GM18499 (cell line): ENCODE measurements around the gene LRPPRC.
"Not testable (repeated sequence)": the region's sequence is repeated elsewhere in the genome, so short reads cannot be mapped to it uniquely, and the experiment has no call there.

Experiments used
- ATAC-seq: cut with Tn5 transposase; IDR thresholded peaks from one replicate; pipeline ENCODE4 v1.9.1; 2021; ENCODE audit warnings: moderate number of reproducible peaks; ENCODE audit not compliant: insufficient read depth, unreplicated experiment

LRPPRC gene

GRCh38 chr2:43925431-43925830, 70.4 kb downstream of the LRPPRC start:
- ATAC-seq, result no peak

GRCh38 chr2:43924463-43924862, 71.3 kb downstream of the LRPPRC start:
- no peak for ATAC-seq

- ATAC-seq, result not testable (repeated sequence)
Measured at GRCh38 chr2:43911136-43911790, 84.5 kb downstream of the LRPPRC start.

GRCh38 chr2:43906448-43907109, 89.2 kb downstream of the LRPPRC start:
- ATAC-seq, result no peak

- no peak for ATAC-seq
Measured at GRCh38 chr2:43905871-43906270, 89.9 kb downstream of the LRPPRC start.

GRCh38 chr2:43905371-43905803, 90.4 kb downstream of the LRPPRC start:
- no peak for ATAC-seq

GRCh38 chr2:43899589-43899988, 96.2 kb downstream of the LRPPRC start:
- no peak for ATAC-seq

- ATAC-seq, result no peak
Measured at GRCh38 chr2:43898838-43899346, 96.9 kb downstream of the LRPPRC start.

- ATAC-seq, result no peak
Measured at GRCh38 chr2:43898134-43898837, 97.5 kb downstream of the LRPPRC start.

- no peak for ATAC-seq
Measured at GRCh38 chr2:43897492-43897891, 98.3 kb downstream of the LRPPRC start.

GRCh38 chr2:43896906-43897305, 98.9 kb downstream of the LRPPRC start:
- no peak for ATAC-seq

GRCh38 chr2:43894743-43895142, 101.0 kb downstream of the LRPPRC start:
- no peak for ATAC-seq

- no peak for ATAC-seq
Measured at GRCh38 chr2:43890855-43891254, 104.9 kb downstream of the LRPPRC start.

- no peak for ATAC-seq
Measured at GRCh38 chr2:43889416-43889815, 106.4 kb downstream of the LRPPRC start.

- ATAC-seq, result no peak
Measured at GRCh38 chr2:43887176-43887575, 108.6 kb downstream of the LRPPRC start.

GRCh38 chr2:43885132-43885632, 110.6 kb downstream of the LRPPRC start:
- no peak for ATAC-seq

- ATAC-seq, result no peak
Measured at GRCh38 chr2:43884689-43885088, 111.1 kb downstream of the LRPPRC start.

GRCh38 chr2:43882312-43882711, 113.5 kb downstream of the LRPPRC start:
- no peak for ATAC-seq

- no peak for ATAC-seq
Measured at GRCh38 chr2:43880952-43881351, 114.8 kb downstream of the LRPPRC start.

- ATAC-seq, result no peak
Measured at GRCh38 chr2:43880471-43880870, 115.3 kb downstream of the LRPPRC start.

GRCh38 chr2:43879261-43879660, 116.5 kb downstream of the LRPPRC start:
- ATAC-seq, result no peak
